HG03064 (cell line): ENCODE data around the gene ALDH4A1.
"Not testable (repeated sequence)": the region's sequence is repeated elsewhere in the genome, so short reads cannot be mapped to it uniquely, and the experiment has no call there.

Source experiments
- ATAC-seq: cut with Tn5 transposase; IDR thresholded peaks from one replicate; pipeline ENCODE4 v1.9.1; 2021; ENCODE audit warnings: low read depth; ENCODE audit not compliant: unreplicated experiment

ALDH4A1 gene

GRCh38 chr1:18879791-18880309 is 22.5 kb downstream of the ALDH4A1 start:
- ATAC-seq = no peak

GRCh38 chr1:18879215-18879790 is 23.1 kb downstream of the ALDH4A1 start:
- no peak for ATAC-seq

GRCh38 chr1:18878538-18879214 is 23.7 kb downstream of the ALDH4A1 start:
- ATAC-seq = no peak

GRCh38 chr1:18877282-18877681 is 25.1 kb downstream of the ALDH4A1 start:
- ATAC-seq = no peak

GRCh38 chr1:18876210-18876609 is 26.1 kb downstream of the ALDH4A1 start:
- ATAC-seq = no peak

GRCh38 chr1:18875796-18876128 is 26.6 kb downstream of the ALDH4A1 start:
- no peak for ATAC-seq

GRCh38 chr1:18875107-18875795 is 27.1 kb downstream of the ALDH4A1 start:
- ATAC-seq = no peak

- ATAC-seq = no peak
Measured at GRCh38 chr1:18874600-18874999, 27.8 kb downstream of the ALDH4A1 start.

- no peak for ATAC-seq
Measured at GRCh38 chr1:18874036-18874435, 28.3 kb downstream of the ALDH4A1 start.

GRCh38 chr1:18872071-18872611 is 30.2 kb downstream of the ALDH4A1 start:
- ATAC-seq = no peak

GRCh38 chr1:18871401-18872070 is 30.8 kb downstream of the ALDH4A1 start:
- ATAC-seq = no peak

GRCh38 chr1:18870957-18871356 is 31.4 kb downstream of the ALDH4A1 start:
- no peak for ATAC-seq

GRCh38 chr1:18870595-18870865 is 31.8 kb downstream of the ALDH4A1 start:
- ATAC-seq = not testable (repeated sequence)

GRCh38 chr1:18869847-18870594 is 32.3 kb downstream of the ALDH4A1 start:
- ATAC-seq = no peak

- ATAC-seq = no peak
Measured at GRCh38 chr1:18868801-18869424, 33.4 kb downstream of the ALDH4A1 start.

- no peak for ATAC-seq
Measured at GRCh38 chr1:18868354-18868753, 34.0 kb downstream of the ALDH4A1 start.

GRCh38 chr1:18866846-18867245 is 35.5 kb downstream of the ALDH4A1 start:
- no peak for ATAC-seq

- no peak for ATAC-seq
Measured at GRCh38 chr1:18866314-18866713, 36.0 kb downstream of the ALDH4A1 start.

- ATAC-seq = no peak
Measured at GRCh38 chr1:18865176-18865575, 37.2 kb downstream of the ALDH4A1 start.

- no peak for ATAC-seq
Measured at GRCh38 chr1:18861590-18861989, 40.8 kb downstream of the ALDH4A1 start.
